HepG2 (cell line): ENCODE measurements around the gene IGFALS. TPM values are rescaled to one million over a fixed set of nuclear protein-coding genes. Genes with fewer than 3 reads are reported as not detected.

Experiments
- ARNT ChIP-seq: fragments of 450-650 bp; IDR thresholded peaks from 2 replicates; pipeline ENCODE4 v1.6.1; 2017
- JUN ChIP-seq: sonication (generic); formaldehyde crosslinking; IDR thresholded peaks from 2 replicates; pipeline ENCODE4 v1.4.0; 2020; ENCODE audit warnings: mild to moderate bottlenecking, missing genetic modification reagents
- NFATC3 ChIP-seq: sonication (generic); formaldehyde crosslinking; IDR thresholded peaks from 2 replicates; pipeline ENCODE4 v1.5.1; 2020; ENCODE audit warnings: mild to moderate bottlenecking, missing genetic modification reagents
- PHF8 ChIP-seq: sonication (generic); formaldehyde crosslinking; IDR thresholded peaks from 2 replicates; pipeline ENCODE4 v1.5.0; 2020; ENCODE audit warnings: missing genetic modification reagents
- SNRNP70 ChIP-seq: fragments of 200-400 bp; formaldehyde crosslinking; IDR thresholded peaks from 2 replicates; pipeline ENCODE4 v1.6.1; 2017; ENCODE audit warnings: mild to moderate bottlenecking, low read depth, low read length, moderate library complexity
- SSRP1 ChIP-seq: IDR thresholded peaks from 2 replicates; pipeline ENCODE4 v1.6.1; 2016; ENCODE audit warnings: control low read depth
- ZBTB1 ChIP-seq: sonication (generic); formaldehyde crosslinking; IDR thresholded peaks from 2 replicates; pipeline ENCODE4 v1.4.0; 2020; ENCODE audit warnings: missing genetic modification reagents, borderline replicate concordance
- ZNF205 ChIP-seq: IDR thresholded peaks from 2 replicates; pipeline ENCODE4 v1.6.1; 2018; ENCODE audit warnings: missing biosample characterization, missing genetic modification reagents
- ZNF383 ChIP-seq: sonication (generic); formaldehyde crosslinking; IDR thresholded peaks from 2 replicates; pipeline ENCODE4 v1.4.0; 2020; ENCODE audit warnings: missing genetic modification reagents, mild to moderate bottlenecking, borderline replicate concordance
- polyA plus RNA-seq, 8 experiments: library from polyadenylated mRNA; depleted of rRNA in 3 of 8; stranded (reverse) in 7 of 8; unstranded in 1 of 8; fragments of >200 nt; fragmentation: Illumina TruSeq in 4 of 8; extraction: Trizol in 4 of 8; gene quantifications; 2 replicates each; pipeline versions ENCODE4 v1.2.1 to v1.2.3, GENCODE V29; 2011 to 2016; ENCODE audit warnings: low read depth in 4 of 8, missing spikeins in 1 of 8, mixed read lengths in 1 of 8; ENCODE audit not compliant: insufficient read depth in 1 of 8
- total RNA-seq, 5 experiments: library from RNA; depleted of rRNA; stranded (reverse); fragments of >200 nt; fragmentation: Illumina TruSeq; extraction: Trizol; gene quantifications; 2 replicates each; pipeline ENCODE4 v1.2.3, GENCODE V29; 2016; ENCODE audit warnings: low read depth in 1 of 5
- TF ChIP-seq, protein P1 (sequence below): sonication (generic); formaldehyde crosslinking; IDR thresholded peaks from 2 replicates; pipeline ENCODE4 v1.4.0; 2020; ENCODE audit warnings: mild to moderate bottlenecking, missing genetic modification reagents
- TF ChIP-seq, protein P2 (sequence below): sonication (generic); formaldehyde crosslinking; IDR thresholded peaks from 2 replicates; pipeline ENCODE4 v1.4.0; 2020; ENCODE audit warnings: missing genetic modification reagents

The IGFALS gene
- total and polyA plus RNA-seq, 2 of the 13 experiments (the other 11 are each of a cell fraction or from before 2014, with no cell fraction given) = 0.34 to 2.4 TPM

DNA sequence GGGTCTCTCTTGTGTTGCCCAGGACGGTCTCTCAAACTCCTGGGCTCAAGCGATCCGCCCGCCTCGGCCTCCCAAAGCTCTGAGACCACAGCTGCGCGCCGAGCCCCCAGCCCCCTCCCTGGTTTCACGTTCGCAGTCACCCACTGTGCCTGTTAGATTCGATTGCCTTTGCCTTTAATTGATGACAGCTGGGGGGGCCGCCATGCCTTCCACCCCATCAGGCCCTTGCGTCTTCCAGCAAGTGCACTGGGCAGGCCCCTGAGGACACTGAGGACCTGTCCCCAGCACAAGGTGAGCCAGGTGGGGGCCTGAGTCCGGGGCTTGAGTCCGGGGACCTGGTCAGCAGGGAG is 3.3 kb downstream of the IGFALS start (continued):
- no peak for TF ChIP-seq ZNF205 (CRISPR knock-in tag)
- TF ChIP-seq PHF8 (CRISPR knock-in tag) = no peak
- TF ChIP-seq ZNF383 (CRISPR knock-in tag) = no peak
- TF ChIP-seq ARNT = no peak
- TF ChIP-seq ZBTB1 = no peak
- TF ChIP-seq SSRP1 (CRISPR knock-in tag) = no peak
- TF ChIP-seq, protein P1, sequence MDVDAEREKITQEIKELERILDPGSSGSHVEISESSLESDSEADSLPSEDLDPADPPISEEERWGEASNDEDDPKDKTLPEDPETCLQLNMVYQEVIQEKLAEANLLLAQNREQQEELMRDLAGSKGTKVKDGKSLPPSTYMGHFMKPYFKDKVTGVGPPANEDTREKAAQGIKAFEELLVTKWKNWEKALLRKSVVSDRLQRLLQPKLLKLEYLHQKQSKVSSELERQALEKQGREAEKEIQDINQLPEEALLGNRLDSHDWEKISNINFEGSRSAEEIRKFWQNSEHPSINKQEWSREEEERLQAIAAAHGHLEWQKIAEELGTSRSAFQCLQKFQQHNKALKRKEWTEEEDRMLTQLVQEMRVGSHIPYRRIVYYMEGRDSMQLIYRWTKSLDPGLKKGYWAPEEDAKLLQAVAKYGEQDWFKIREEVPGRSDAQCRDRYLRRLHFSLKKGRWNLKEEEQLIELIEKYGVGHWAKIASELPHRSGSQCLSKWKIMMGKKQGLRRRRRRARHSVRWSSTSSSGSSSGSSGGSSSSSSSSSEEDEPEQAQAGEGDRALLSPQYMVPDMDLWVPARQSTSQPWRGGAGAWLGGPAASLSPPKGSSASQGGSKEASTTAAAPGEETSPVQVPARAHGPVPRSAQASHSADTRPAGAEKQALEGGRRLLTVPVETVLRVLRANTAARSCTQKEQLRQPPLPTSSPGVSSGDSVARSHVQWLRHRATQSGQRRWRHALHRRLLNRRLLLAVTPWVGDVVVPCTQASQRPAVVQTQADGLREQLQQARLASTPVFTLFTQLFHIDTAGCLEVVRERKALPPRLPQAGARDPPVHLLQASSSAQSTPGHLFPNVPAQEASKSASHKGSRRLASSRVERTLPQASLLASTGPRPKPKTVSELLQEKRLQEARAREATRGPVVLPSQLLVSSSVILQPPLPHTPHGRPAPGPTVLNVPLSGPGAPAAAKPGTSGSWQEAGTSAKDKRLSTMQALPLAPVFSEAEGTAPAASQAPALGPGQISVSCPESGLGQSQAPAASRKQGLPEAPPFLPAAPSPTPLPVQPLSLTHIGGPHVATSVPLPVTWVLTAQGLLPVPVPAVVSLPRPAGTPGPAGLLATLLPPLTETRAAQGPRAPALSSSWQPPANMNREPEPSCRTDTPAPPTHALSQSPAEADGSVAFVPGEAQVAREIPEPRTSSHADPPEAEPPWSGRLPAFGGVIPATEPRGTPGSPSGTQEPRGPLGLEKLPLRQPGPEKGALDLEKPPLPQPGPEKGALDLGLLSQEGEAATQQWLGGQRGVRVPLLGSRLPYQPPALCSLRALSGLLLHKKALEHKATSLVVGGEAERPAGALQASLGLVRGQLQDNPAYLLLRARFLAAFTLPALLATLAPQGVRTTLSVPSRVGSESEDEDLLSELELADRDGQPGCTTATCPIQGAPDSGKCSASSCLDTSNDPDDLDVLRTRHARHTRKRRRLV = no peak
- no peak for TF ChIP-seq NFATC3 (CRISPR knock-in tag)
- TF ChIP-seq, protein P2, sequence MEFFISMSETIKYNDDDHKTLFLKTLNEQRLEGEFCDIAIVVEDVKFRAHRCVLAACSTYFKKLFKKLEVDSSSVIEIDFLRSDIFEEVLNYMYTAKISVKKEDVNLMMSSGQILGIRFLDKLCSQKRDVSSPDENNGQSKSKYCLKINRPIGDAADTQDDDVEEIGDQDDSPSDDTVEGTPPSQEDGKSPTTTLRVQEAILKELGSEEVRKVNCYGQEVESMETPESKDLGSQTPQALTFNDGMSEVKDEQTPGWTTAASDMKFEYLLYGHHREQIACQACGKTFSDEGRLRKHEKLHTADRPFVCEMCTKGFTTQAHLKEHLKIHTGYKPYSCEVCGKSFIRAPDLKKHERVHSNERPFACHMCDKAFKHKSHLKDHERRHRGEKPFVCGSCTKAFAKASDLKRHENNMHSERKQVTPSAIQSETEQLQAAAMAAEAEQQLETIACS (CRISPR knock-in tag) = no peak
- no peak for TF ChIP-seq SNRNP70
- TF ChIP-seq JUN (CRISPR knock-in tag) = no peak
- TF ChIP-seq, all 625 proteins: peak for 0
